Measurements from ENCODE around the gene ADGRB3. TPM values are rescaled to one million over a fixed set of nuclear protein-coding genes. Genes with fewer than 3 reads are reported as not detected.

The ADGRB3 gene
- total RNA-seq, 1 experiment from 2014 or later: 0.11 TPM

DNA sequence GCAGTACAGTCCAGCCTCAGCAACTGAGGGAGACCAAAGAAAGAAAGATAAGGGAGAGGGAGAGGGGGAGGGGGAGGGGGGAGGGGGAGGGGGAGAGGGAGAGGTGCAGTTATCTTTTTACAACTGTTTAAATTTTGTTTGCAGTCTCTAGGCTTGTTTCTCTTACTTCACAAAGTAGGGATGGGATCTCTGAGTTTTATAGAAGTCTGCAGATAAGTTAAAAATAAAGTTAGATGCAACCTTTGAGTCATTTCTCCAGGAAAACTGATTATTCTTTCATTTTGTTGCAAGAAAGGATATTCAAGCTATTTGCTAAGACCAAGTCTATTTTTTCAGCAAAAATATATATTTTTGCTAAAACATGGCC lies 487.3 kb downstream of the ADGRB3 start:
- Histone ChIP-seq H2AFZ (ENCODE audit: low read length) (no peak overlapping the region), H3K4me2 (ENCODE audit: low read length) (no peak overlapping the region), H3K4me3 (ENCODE audit: low read length) (no peak overlapping the region), H3K4me1 (ENCODE audit: insufficient read depth, low read length) (no peaks in the 10 kb centered on the region), H3F3A (ENCODE audit: low read length, unreplicated experiment) (no peaks in the 10 kb centered on the region), H3K9me2 (replicated peaks; ENCODE audit: low read length) (no peaks in the 10 kb centered on the region), H3K27ac (ENCODE audit: low read length) (no peak overlapping the region), H3K9ac (ENCODE audit: low read length) (no peak overlapping the region), H3K9me3 (ENCODE audit: low read length) (no peaks in the 10 kb centered on the region), H3K36me3 (ENCODE audit: low read depth, low read length) (no peaks in the 10 kb centered on the region), H3K79me2 (ENCODE audit: low read length) (no peaks in the 10 kb centered on the region), H3K27me3 (ENCODE audit: low read length) (no peaks in the 10 kb centered on the region), H4K20me1 (ENCODE audit: low read length) (no peaks in the 10 kb centered on the region)
- no peak for ATAC-seq
- TF ChIP-seq EZH2phosphoT487 (IDR thresholded peaks at IDR 0.05; ENCODE audit: borderline replicate concordance, low read length) (no peak), CTCF (conservative IDR thresholded peaks at IDR 0.05; ENCODE audit: low read depth, low read length) (no peak), EZH2 (IDR thresholded peaks at IDR 0.05; ENCODE audit: low read length, unreplicated experiment) (no peak)
- POLR2A ChIA-PET (ENCODE audit: unreplicated experiment): no interaction called here
- intact Hi-C loops (cut with micrococcal nuclease): no loop called here
- no TSS peak for BruUV-seq (replicated peaks)
- CTCF ChIA-PET: no interaction called here
- no peak for DNase-seq

- Histone ChIP-seq H3K36me3 (ENCODE audit: low read depth, low read length) (no peaks in the 10 kb centered on the region), H3K9ac (ENCODE audit: low read length) (no peak overlapping the region), H3K79me2 (ENCODE audit: low read length) (no peaks in the 10 kb centered on the region), H4K20me1 (ENCODE audit: low read length) (no peaks in the 10 kb centered on the region), H3K4me2 (ENCODE audit: low read length) (no peak overlapping the region), H3K4me3 (ENCODE audit: low read length) (no peak overlapping the region), H3K9me3 (ENCODE audit: low read length) (no peaks in the 10 kb centered on the region), H2AFZ (ENCODE audit: low read length) (no peak overlapping the region), H3F3A (ENCODE audit: low read length, unreplicated experiment) (no peaks in the 10 kb centered on the region), H3K27me3 (ENCODE audit: low read length) (no peaks in the 10 kb centered on the region), H3K9me2 (replicated peaks; ENCODE audit: low read length) (no peaks in the 10 kb centered on the region), H3K4me1 (ENCODE audit: insufficient read depth, low read length) (no peaks in the 10 kb centered on the region), H3K27ac (ENCODE audit: low read length) (no peak overlapping the region)
- intact Hi-C loops (cut with micrococcal nuclease): no loop called here
- no peak for TF ChIP-seq CTCF (conservative IDR thresholded peaks at IDR 0.05; ENCODE audit: low read depth, low read length)
- no peak for TF ChIP-seq EZH2 (IDR thresholded peaks at IDR 0.05; ENCODE audit: low read length, unreplicated experiment)
- no peak for DNase-seq
- POLR2A ChIA-PET (ENCODE audit: unreplicated experiment): no interaction called here
- ATAC-seq: no peak
- BruUV-seq (replicated peaks): no TSS peak
- CTCF ChIA-PET: no interaction called here
Measured at GRCh38 chr6:69128411-69128810, 493.3 kb downstream of the ADGRB3 start.

GRCh38 chr6:69129046-69129445 lies 494.0 kb downstream of the ADGRB3 start:
- POLR2A ChIA-PET (ENCODE audit: unreplicated experiment): no interaction called here
- H3K27me3 ChIP-seq (ENCODE audit: low read length): no peaks in the 10 kb centered on the region
- no peak overlapping the region for H3K27ac ChIP-seq (ENCODE audit: low read length)
- H4K20me1 ChIP-seq (ENCODE audit: low read length): no peaks in the 10 kb centered on the region
- no peak overlapping the region for H2AFZ ChIP-seq (ENCODE audit: low read length)
- no peaks in the 10 kb centered on the region for H3K36me3 ChIP-seq (ENCODE audit: low read depth, low read length)
- no peaks in the 10 kb centered on the region for H3K4me1 ChIP-seq (ENCODE audit: insufficient read depth, low read length)
- DNase-seq (no peak), ATAC-seq (no peak)
- no peaks in the 10 kb centered on the region for H3F3A ChIP-seq (ENCODE audit: low read length, unreplicated experiment)
- H3K9ac ChIP-seq (ENCODE audit: low read length): no peak overlapping the region
- H3K9me3 ChIP-seq (ENCODE audit: low read length): no peaks in the 10 kb centered on the region
- CTCF ChIA-PET: no interaction called here
- no peak overlapping the region for H3K4me3 ChIP-seq (ENCODE audit: low read length)
- no peaks in the 10 kb centered on the region for H3K79me2 ChIP-seq (ENCODE audit: low read length)
- intact Hi-C loops (cut with micrococcal nuclease): no loop called here
- H3K9me2 ChIP-seq (replicated peaks; ENCODE audit: low read length): no peaks in the 10 kb centered on the region
- BruUV-seq (replicated peaks): no TSS peak
- H3K4me2 ChIP-seq (ENCODE audit: low read length): no peak overlapping the region
- TF ChIP-seq EZH2 (IDR thresholded peaks at IDR 0.05; ENCODE audit: low read length, unreplicated experiment) (no peak), CTCF (conservative IDR thresholded peaks at IDR 0.05; ENCODE audit: low read depth, low read length) (no peak)
